GM11168 (cell line): ENCODE measurements around the gene USP31.

Experiments used
- in situ Hi-C: fragments of 300-500 bp; cut with MboI; formaldehyde crosslinking; loops from one replicate; pipeline ENCODE4 v1.12.0; 2022; ENCODE audit warnings: low sequenced_read_pairs; ENCODE audit not compliant: unreplicated experiment

Gene USP31

DNA sequence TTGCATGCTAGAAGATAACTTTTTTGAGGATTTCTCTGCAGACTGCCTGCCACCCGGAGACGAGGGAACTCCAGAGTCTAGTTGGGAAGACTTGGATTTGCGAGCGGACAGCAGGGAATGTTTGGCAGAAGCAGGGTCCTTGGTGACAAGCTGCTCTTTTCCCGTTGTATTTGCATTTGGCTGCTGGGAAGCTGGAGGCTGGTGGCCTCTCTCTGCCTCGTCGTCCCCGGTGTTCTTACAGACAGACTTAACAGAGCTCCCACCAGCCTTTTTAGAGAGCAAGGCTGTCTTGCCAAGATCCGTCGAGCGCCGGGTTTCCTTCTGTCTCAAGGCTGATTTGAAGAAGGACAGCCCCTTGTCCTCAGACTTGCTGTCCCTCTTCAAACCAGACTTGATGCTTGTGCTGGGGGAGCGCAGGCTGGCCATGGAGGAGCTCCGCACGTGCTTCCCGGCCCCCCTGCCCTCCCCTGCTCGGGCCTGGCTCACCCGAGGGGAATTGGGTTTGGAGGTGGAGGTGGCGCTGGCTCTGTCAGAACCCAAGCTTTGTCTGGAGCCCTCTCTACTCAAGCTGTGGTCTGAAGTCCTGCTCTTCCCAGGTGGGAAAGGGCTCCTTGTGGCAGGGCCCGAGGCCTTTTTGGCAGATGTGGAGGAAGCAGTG is 81.0 kb downstream of the USP31 start:
- in situ Hi-C loops, result no loop called here

DNA sequence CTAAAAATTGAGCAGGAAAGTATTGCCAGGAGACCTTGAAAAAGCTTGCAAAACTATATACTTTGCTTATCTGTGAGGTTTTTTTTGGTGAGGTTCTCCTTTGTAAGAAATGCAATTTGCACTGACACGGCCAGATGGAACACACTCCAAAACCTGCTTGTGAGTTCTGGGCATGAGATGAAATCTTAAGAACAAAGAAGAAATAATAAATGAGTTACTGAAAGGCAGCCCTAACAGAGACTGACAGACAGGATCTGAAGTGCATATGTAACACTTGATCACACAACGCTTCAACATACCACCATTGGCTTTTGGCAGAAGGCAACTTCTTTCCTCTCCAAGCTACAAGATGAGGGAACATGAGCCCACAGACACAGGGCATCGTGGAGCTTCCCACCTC is 82.6 kb downstream of the USP31 start:
- in situ Hi-C loops, result no loop called here

DNA sequence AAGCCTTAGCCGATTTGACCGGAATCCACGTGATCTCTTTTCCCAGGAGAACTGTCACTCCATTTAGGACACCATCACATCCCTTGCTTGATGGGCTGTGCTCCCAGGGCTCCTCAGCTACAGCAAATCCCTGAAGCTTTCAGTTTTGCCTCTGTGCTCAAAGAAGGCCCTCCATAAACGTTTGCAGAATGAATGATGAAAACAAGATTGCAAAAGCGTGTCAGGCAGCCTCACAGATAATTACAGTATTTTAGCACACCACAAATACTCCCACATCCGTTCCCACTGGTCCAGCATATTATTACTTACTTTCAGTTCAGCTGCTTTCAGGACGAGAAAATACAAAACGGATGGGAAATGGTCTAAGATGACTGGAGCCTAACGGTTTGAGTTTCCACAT is 84.6 kb downstream of the USP31 start:
- in situ Hi-C loops, result no loop called here

DNA sequence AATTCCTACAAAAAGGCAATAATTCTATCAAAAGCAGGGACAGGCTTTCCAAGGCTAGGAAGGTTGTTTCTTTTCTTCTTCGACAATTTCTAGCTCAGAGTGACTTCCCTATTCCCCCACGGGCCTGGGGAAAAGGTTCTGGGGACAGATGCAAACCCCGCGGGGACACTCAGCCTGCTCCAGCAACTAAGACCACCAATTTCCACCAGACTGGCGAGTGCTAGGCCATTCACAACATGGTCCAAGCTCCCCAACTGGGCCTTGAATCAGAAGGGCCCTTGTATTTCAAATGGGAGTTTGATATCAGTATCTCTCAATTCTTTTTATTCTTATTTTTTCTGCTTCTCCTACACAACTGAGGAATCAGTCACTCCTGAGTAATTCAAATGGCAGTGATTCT is 86.7 kb downstream of the USP31 start:
- in situ Hi-C loops, result no loop called here

DNA sequence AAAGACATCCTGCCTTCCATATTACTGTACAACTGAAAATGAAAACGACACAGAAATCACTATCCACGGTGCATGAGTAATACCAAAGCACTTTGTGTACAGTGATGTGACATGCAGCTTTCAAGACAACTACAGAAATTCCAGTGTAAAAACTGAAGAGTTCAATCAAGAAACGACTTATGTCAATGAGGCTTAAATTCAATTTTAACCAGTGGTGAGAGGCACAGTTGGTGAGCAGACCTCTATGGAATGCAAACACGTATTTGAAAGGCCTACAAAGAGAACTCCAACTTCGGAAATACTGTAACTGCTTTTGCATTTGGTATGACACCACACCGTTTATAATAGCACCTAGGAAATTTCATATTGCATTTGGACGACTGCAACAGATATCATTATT is 87.6 kb downstream of the USP31 start:
- in situ Hi-C loops, result no loop called here

DNA sequence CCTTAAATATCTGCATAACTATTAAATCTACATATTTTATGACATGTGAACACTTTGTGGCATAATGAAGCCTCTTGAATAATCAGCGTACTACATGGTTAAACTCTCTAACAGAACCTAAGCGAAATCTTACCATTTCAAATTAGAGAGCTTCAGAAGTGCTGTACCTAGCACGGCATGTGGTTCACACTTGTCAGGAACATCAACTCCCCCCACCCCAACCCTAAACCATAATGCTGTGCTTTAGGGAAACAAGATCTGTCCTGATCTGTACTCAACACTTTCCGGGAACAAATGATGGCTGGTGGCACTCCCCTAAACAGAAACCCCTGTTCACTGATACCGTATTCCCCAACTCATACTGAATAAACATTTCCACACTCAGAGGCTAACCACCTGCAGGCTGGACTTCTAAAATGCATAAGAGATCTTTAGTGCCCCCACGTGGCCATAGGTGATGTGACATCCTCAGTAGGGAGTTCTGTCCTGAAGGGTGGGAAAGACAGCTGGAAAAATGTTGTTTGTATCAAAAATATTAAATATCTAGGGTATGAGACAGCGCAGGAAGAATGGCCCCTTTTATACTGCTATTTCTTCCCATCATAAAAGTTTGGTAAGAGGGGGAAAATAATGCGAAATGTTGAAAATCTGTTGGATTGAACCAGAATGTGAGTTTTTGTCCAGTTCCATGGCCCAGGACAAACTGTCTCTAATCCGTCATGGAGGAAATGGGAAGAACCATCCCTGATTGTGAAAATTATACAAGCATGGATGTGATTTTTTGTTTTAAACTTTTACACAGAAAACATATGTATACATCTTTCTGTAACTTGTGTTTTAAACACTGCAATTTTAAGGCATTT is 88.6 kb downstream of the USP31 start:
- in situ Hi-C loops, result no loop called here

DNA sequence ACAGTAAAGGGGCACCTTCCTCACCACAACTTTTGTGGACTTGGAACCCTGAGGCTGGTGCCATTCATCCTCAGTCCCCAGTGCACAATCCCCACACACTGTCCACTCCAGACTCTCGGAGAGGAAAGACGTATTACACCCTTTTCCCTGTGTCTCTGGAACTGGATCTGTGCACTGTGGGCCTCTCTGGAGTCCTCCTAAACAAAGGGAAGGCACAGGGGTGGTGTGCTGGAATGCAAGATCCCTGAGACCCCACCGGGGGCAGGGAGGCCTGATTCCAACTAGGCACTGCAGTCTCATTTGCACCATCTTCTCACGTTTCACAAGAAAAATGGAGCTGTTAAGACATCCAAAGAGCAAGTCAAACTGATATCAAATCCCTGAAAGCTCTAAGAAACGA is 89.8 kb downstream of the USP31 start:
- in situ Hi-C loops, result no loop called here

DNA sequence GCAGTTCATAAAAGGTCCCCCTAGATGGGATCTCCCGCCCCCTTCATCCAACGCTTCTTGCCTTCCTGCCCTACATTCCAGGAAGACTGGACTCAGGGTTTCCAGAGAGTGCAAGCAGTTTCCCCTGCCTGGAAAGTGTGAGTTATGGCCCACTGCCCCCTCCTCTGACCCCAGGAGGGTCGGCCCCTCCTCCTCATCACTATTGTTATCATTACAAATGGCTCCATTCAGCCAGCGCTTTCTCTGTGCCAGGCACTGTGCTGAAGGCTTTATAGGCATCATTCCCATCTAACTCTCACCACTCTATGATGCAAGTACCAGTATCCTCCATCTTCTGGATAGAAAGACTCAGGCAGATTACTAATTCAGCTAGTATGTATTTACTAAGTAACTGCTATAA is 90.7 kb downstream of the USP31 start:
- in situ Hi-C loops, result no loop called here

DNA sequence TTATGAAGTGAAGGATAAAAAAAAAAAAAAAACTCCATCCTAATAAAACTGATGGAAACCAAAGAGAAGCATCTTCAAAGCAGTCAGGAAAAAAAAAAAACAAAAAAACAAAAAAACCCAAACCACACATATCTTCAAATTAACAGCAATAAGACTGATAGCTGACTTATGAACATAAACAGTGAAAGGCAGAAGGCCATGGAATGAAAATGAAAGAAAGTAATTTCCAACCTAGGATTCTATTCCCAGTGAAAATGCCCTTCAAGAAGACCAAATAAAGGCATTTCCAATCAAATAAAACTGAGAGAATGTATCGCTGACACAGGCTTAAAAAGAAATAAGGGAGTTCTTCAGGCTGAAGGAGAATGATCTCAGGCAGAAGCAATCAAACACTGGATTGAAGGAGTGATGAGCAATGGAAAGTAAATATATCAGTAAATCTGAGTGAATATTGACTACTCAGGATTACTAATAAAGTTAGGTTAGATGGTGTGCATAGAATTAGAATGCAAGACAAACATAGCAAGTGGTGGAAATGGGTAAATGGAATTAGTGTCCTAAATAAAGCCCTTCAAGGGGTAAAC is 92.1 kb downstream of the USP31 start:
- in situ Hi-C loops, result no loop called here

DNA sequence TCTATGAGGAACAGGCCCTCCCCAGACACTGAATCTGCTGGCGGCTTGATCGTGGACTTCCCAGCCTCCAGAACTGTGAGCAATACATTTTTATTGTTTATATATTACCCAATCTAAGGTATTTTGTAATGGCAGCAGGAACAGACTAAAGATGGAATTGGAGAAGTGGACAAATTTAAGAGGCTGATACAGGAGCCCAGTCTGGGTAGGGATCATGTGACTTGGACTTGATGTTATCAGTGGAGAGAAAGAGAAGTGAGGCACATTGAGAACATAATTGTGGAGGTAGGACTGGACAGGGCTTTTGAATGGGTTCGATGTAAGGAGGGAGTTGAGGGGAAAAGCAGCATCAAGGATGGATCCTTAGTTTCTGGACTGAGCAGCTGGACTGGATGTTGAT is 93.8 kb downstream of the USP31 start:
- in situ Hi-C loops, result no loop called here

DNA sequence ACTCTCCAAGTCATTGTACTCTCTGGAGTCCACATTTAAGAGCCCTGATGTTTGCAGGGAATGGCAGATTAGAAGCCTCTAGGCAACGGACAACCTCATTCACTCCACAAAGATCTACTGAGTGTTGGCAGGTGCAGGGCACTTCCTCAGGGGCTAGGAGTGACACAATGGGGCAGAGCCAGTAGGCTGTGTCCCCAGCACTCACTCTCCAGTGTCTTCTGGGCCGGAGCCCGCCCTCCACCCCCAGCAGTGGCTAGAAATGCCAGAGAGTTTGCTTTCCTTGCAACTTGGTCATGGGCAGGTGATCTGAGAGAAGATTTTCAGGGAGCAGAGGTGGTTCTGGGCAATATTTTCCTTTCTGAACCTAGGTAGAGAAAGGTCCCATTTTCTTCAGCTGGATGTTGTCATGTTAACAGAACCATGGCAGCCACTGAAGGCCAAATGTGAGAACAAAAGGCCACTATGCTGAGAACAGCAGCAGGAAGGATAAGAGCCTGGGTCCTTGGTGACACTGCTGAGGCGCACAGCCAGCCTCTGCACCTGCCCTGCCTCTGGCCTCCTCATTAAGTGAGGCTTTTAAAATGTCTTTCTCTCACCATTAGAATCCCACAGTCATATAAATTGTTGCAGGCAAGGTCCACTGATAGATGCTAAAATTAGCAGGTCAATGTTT is 96.2 kb downstream of the USP31 start:
- in situ Hi-C loops, result no loop called here

DNA sequence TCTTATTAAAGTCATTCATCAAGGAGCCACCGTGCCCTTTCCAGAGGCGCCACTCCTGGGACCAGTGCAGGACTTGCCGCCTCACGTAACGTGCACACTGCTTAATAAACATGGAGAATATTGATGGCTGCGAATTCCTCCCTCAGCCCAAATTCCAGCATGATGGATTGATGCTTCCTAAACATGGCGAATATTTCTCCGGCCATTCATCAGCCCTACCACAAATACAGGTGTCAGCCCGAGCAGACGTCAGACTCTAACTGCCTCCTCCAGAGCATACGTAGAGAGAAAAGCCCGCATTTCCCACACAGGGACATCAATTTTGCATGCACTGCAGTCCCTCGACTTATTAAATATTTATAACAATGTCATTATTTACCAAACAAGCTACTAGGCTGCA is 97.0 kb downstream of the USP31 start:
- in situ Hi-C loops, result no loop called here

DNA sequence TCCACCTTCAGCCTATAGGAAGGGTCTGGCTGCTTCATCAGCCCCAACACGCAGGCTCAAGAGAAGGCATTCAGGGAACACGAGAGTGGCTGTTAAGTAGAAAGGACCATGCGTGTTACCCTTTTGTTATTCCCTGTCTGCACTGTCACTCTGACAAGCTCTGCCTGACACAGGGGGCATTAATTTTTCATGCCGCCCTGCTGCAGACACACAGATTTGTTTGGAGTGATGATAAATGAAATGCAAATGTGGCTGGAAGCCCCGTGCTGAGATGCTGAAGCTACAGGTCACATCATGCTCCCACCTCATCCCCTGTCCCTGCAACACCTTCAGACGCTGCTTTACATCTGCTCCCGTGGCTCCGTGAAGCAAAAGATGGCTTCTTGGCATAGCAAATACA is 97.7 kb downstream of the USP31 start:
- in situ Hi-C loops, result no loop called here

DNA sequence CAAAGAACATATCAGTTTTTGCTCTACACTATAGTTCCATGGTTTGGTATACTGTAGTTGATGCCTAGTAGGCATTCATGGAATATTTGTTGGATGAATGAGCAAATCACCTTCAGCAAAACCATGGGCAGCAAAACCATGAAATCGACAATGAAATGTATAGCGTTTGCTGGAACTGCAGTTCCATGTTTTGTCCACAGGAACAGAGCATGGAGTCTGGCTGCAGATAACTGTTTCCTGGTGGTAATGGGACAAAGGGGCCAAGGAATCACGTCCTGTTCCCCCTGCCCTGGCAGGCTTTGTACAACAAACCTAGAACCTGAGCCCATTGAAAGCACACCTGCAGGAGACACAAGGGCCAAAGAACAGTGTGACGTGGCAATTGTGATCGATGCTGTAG is 101.1 kb downstream of the USP31 start:
- in situ Hi-C loops, result no loop called here

DNA sequence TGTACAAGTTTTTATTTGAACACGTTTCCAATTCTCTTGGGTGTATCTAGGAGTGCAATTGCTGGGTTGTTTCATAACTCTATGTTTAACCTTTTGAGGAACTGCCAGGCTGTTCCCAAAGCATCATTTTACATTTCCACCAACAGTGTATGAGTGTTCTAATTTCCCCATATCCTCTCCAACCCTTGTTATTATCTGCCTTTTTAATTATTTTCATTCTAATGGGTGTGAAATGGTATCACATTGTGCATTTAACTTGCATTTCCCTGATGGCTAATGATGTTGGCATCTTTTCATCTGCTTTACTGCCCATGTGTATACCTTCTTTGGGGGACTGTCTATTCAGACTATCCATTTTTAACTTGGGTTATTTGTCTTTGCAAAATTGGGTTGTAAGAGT is 104.2 kb downstream of the USP31 start:
- in situ Hi-C loops, result no loop called here

DNA sequence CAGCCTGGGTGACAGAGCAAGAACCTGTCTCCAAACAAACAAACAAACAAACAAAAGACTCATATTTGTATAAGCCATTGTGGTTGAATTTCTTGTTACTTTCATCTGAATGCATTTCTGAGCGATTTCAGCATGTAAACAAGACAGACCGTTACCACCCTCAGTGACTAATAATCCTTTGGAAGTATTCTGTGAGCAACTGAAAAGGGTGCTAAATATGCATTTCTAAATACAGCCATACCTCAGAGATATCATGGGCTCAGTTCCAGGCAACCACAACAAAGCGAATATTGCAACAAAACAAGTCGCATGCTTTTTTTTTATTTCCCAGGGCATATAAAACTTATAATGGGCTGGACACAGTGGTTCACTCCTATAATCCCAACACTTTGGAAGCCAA is 109.0 kb downstream of the USP31 start:
- in situ Hi-C loops, result no loop called here

DNA sequence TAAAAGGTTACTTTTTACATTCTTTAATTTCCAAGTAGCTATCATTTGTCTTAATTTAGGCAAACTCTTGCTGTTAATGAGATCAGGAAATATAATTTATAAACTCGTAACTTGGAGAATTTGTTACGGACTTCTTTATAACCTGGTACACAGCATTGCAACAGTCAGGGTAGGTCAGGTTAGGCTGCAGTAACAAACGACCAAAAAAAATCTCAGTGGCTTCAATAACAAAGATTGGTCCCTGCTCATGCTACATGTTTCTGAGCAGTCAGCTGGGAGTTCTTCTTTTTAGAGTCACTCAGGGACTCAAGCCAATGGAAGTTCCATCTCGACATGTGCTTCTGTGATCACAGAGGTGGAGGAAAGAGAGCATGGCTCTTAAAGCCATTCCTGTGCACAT is 110.1 kb downstream of the USP31 start:
- in situ Hi-C loops, result no loop called here

DNA sequence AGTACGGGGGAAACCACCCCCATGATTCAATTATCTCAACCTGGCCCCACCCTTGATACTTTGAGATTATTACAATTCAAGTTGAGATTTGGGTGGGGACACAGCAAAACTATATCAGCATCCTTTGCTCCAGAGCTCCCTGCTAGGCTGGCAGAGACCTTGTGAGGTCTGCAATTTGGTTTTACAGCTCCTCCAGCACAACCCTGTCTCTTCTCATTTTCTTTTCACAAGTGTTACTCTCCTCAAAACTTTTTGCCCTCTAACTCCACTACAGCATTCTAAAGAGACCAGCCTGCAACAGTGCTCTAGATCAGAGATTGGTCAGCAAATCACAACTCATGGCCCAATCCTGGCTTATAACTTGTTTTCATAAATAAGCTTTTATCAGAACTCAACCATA is 114.0 kb downstream of the USP31 start:
- in situ Hi-C loops, result no loop called here

DNA sequence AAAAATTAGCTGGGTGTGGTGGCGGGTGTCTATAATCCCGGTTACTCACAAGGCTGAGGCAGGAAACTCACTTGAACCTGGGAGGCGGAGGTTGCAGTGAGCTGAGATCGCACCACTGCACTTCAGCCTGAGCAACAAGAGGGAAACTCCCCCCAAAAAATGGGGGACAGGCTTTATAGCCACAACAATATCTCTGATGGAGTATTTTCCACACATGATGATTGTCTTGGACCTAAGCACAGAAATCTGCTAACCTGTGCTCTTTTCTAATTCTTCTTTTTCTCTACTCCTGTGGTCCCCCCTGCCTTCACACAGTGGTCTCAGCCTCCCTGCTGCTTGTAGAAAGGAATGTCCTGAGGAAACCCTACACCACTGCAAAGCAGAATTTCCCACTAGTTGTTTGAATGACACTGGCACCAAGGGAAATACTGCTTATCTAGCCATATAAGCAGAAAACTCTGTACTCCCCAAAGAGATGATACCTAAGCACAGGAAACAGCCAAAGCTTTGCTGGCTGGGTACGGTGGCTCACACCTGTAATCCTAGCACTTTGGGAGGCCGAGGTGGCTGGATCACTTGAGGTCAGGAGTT is 117.6 kb downstream of the USP31 start:
- in situ Hi-C loops, result no loop called here

DNA sequence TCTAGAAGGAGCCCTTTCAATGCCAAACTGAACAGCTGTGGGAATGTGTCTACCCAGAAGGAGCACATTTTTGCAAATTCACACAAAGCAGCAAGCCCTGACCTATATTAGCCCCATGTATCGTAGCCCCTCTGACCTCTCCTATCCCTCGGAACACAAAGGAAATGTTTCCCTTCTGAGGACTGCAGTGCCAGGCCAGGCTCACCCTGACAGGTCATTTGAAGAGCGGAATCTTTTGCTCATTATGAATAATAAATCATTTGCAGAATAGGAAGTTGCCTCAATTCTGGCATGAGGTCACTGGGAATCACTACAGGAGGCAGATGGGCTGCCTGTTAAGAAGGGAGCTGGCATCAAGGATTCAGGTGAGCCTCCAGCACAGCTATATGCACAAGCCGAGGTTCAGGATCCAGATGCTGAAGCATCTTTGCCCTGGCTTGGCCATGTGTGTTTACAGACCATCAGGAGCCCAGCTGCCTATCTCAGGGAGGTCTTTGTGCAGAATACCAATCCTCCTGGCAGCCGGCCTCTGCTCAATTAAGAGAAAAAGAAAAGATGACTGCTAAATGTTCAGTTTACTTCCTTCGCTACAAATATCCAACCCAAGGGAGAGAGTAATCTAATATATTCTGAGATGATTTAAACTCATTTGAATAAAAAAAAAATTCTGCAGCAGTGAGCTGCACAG is 119.4 kb downstream of the USP31 start:
- in situ Hi-C loops, result no loop called here
